ENCODE data around the gene ACP7. TPM values are rescaled to one million over a fixed set of nuclear protein-coding genes. Genes with fewer than 3 reads are reported as not detected.
"Not testable (repeated sequence)": the region's sequence is repeated elsewhere in the genome, so short reads cannot be mapped to it uniquely, and the experiment has no call there.

ACP7 gene
- total RNA-seq, 1 experiment from 2014 or later: not detected

- Mint-ChIP-seq H3K36me3 (ENCODE audit: insufficient read depth, unreplicated experiment) (no peaks in the 10 kb centered on the region), H3K4me1 (ENCODE audit: insufficient read depth, unreplicated experiment) (peaks cover 12% of the 10 kb centered on the region), H3K27ac (ENCODE audit: low read depth, unreplicated experiment) (no peak overlapping the region), H3K27me3 (ENCODE audit: insufficient read depth, unreplicated experiment) (peaks cover 34% of the 10 kb centered on the region), H3K4me3 (ENCODE audit: unreplicated experiment) (no peak overlapping the region), H3K9me3 (ENCODE audit: unreplicated experiment) (no peaks in the 10 kb centered on the region)
- ChIA-PET CTCF (no interaction called here), POLR2A (no interaction called here)
- DNase-seq (ENCODE audit: unreplicated experiment): no peak
- TF ChIP-seq CTCF (IDR thresholded peaks at IDR 0.05; ENCODE audit: unreplicated experiment): no peak
- intact Hi-C loops (cut with micrococcal nuclease): no loop called here
- BruUV-seq (replicated peaks): no TSS peak
These were observed 6.7 kb downstream of the ACP7 start for GRCh38 chr19:39090881-39091280.

GRCh38 chr19:39095799-39096540, 11.8 kb downstream of the ACP7 start:
- H3K27ac Mint-ChIP-seq (ENCODE audit: low read depth, unreplicated experiment); intact Hi-C loops (cut with micrococcal nuclease); BruUV-seq (replicated peaks); H3K9me3 Mint-ChIP-seq (ENCODE audit: unreplicated experiment); H3K36me3 Mint-ChIP-seq (ENCODE audit: insufficient read depth, unreplicated experiment); DNase-seq (ENCODE audit: unreplicated experiment); H3K4me3 Mint-ChIP-seq (ENCODE audit: unreplicated experiment); POLR2A ChIA-PET: not testable (repeated sequence)
- CTCF ChIA-PET: interaction anchor here (0.6 to 1.1 kb wide), 4 partner anchors 10 to 1564 kb away, joined by 3 to 6 read pairs (median 5); no protein-coding TSS in a partner anchor
- H3K4me1 Mint-ChIP-seq (ENCODE audit: insufficient read depth, unreplicated experiment): peaks cover 12% of the 10 kb centered on the region
- peaks cover 14% of the 10 kb centered on the region for H3K27me3 Mint-ChIP-seq (ENCODE audit: insufficient read depth, unreplicated experiment)

GRCh38 chr19:39097299-39097698, 13.1 kb downstream of the ACP7 start:
- ChIA-PET POLR2A (no interaction called here), CTCF (interaction anchor here (0.6 to 6.4 kb wide), 3 partner anchors 14 to 1645 kb away, joined by 3 to 36 read pairs (median 4); no protein-coding TSS in a partner anchor)
- Mint-ChIP-seq H3K4me1 (ENCODE audit: insufficient read depth, unreplicated experiment) (peaks cover 12% of the 10 kb centered on the region), H3K36me3 (ENCODE audit: insufficient read depth, unreplicated experiment) (peaks cover 6% of the 10 kb centered on the region), H3K27ac (ENCODE audit: low read depth, unreplicated experiment) (no peak overlapping the region), H3K27me3 (ENCODE audit: insufficient read depth, unreplicated experiment) (peaks cover 11% of the 10 kb centered on the region), H3K4me3 (ENCODE audit: unreplicated experiment) (no peak overlapping the region), H3K9me3 (ENCODE audit: unreplicated experiment) (no peaks in the 10 kb centered on the region)
- intact Hi-C loops (cut with micrococcal nuclease): no loop called here
- DNase-seq (ENCODE audit: unreplicated experiment): no peak
- no peak for TF ChIP-seq CTCF (IDR thresholded peaks at IDR 0.05; ENCODE audit: unreplicated experiment)
- no TSS peak for BruUV-seq (replicated peaks)

- BruUV-seq (replicated peaks): no TSS peak
- Mint-ChIP-seq H3K4me3 (ENCODE audit: unreplicated experiment) (no peak overlapping the region), H3K4me1 (ENCODE audit: insufficient read depth, unreplicated experiment) (peaks cover 12% of the 10 kb centered on the region), H3K27ac (ENCODE audit: low read depth, unreplicated experiment) (no peak overlapping the region), H3K9me3 (ENCODE audit: unreplicated experiment) (no peaks in the 10 kb centered on the region), H3K36me3 (ENCODE audit: insufficient read depth, unreplicated experiment) (peaks cover 6% of the 10 kb centered on the region), H3K27me3 (ENCODE audit: insufficient read depth, unreplicated experiment) (peaks cover 11% of the 10 kb centered on the region)
- intact Hi-C loops (cut with micrococcal nuclease): no loop called here
- TF ChIP-seq CTCF (IDR thresholded peaks at IDR 0.05; ENCODE audit: unreplicated experiment): no peak
- CTCF ChIA-PET: interaction anchor here (0.6 to 6.4 kb wide), 3 partner anchors 13 to 205 kb away, joined by 3 to 36 read pairs (median 4); no protein-coding TSS in a partner anchor
- POLR2A ChIA-PET: no interaction called here
- no peak for DNase-seq (ENCODE audit: unreplicated experiment)
These were observed 13.6 kb downstream of the ACP7 start for GRCh38 chr19:39097721-39098120.
